DND-41 (cell line): ENCODE data around the gene KRTAP10-6.
"Not testable (repeated sequence)": the region's sequence is repeated elsewhere in the genome, so short reads cannot be mapped to it uniquely, and the experiment has no call there.

Experiments used
- CTCF ChIP-seq: IDR thresholded peaks from 2 replicates; pipeline ENCODE4 v1.5.1; 2012; ENCODE audit warnings: borderline replicate concordance, low read length, moderate library complexity, mild to moderate bottlenecking; ENCODE audit not compliant: poor library complexity, severe bottlenecking; ENCODE audit errors: extremely low read depth
- EZH2 ChIP-seq: IDR thresholded peaks from 3 replicates; pipeline ENCODE4 v1.6.1; 2012; ENCODE audit warnings: borderline replicate concordance, low read depth, mild to moderate bottlenecking, moderate library complexity, low read length, inconsistent platforms; ENCODE audit not compliant: severe bottlenecking

GRCh38 chr21:44558329-44558675 is 34.0 kb downstream of the KRTAP10-6 start:
- not testable (repeated sequence) for TF ChIP-seq CTCF, EZH2
